Measurements from ENCODE around the gene ARID3A.

Gene ARID3A

DNA sequence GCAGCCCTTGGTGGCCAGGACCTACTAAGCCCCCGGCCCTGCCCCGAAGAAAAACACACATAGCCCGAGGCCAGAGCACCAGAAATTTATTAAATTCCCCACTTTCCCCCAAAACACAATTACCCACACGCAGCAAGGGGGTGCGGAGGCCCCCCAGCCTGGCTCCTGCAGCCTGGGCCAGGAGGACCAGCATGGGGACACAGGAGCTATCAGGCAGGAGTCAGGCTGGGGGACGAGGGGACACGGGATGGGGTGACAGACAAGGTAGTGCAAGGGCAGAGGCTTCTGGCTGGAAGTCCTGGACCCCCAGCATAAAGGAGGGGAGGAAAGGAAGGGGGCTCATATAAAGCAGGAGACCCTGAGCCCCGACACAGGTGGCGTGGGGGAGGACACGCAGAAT is 29.4 kb upstream of the ARID3A start:
- H3K4me3 ChIP-seq (replicated peaks; ENCODE audit: insufficient read depth, low read length), result no peak overlapping the region
- H3K27ac ChIP-seq (replicated peaks), result no peak overlapping the region
- no peaks in the 10 kb centered on the region for H3K27me3 ChIP-seq (ENCODE audit: insufficient read depth, poor library complexity, severe bottlenecking)
- TF ChIP-seq, protein P1, sequence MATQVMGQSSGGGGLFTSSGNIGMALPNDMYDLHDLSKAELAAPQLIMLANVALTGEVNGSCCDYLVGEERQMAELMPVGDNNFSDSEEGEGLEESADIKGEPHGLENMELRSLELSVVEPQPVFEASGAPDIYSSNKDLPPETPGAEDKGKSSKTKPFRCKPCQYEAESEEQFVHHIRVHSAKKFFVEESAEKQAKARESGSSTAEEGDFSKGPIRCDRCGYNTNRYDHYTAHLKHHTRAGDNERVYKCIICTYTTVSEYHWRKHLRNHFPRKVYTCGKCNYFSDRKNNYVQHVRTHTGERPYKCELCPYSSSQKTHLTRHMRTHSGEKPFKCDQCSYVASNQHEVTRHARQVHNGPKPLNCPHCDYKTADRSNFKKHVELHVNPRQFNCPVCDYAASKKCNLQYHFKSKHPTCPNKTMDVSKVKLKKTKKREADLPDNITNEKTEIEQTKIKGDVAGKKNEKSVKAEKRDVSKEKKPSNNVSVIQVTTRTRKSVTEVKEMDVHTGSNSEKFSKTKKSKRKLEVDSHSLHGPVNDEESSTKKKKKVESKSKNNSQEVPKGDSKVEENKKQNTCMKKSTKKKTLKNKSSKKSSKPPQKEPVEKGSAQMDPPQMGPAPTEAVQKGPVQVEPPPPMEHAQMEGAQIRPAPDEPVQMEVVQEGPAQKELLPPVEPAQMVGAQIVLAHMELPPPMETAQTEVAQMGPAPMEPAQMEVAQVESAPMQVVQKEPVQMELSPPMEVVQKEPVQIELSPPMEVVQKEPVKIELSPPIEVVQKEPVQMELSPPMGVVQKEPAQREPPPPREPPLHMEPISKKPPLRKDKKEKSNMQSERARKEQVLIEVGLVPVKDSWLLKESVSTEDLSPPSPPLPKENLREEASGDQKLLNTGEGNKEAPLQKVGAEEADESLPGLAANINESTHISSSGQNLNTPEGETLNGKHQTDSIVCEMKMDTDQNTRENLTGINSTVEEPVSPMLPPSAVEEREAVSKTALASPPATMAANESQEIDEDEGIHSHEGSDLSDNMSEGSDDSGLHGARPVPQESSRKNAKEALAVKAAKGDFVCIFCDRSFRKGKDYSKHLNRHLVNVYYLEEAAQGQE (IDR thresholded peaks at IDR 0.05; ENCODE audit: insufficient replicate concordance, low read depth), result no peak
- TF ChIP-seq GABPA (IDR thresholded peaks at IDR 0.05; ENCODE audit: low read depth) (no peak), POLR2AphosphoS5 (IDR thresholded peaks at IDR 0.05; ENCODE audit: low read depth) (no peak), SPI1 (IDR thresholded peaks at IDR 0.05; ENCODE audit: borderline replicate concordance, low read depth) (no peak)
- TF ChIP-seq, protein P2, sequence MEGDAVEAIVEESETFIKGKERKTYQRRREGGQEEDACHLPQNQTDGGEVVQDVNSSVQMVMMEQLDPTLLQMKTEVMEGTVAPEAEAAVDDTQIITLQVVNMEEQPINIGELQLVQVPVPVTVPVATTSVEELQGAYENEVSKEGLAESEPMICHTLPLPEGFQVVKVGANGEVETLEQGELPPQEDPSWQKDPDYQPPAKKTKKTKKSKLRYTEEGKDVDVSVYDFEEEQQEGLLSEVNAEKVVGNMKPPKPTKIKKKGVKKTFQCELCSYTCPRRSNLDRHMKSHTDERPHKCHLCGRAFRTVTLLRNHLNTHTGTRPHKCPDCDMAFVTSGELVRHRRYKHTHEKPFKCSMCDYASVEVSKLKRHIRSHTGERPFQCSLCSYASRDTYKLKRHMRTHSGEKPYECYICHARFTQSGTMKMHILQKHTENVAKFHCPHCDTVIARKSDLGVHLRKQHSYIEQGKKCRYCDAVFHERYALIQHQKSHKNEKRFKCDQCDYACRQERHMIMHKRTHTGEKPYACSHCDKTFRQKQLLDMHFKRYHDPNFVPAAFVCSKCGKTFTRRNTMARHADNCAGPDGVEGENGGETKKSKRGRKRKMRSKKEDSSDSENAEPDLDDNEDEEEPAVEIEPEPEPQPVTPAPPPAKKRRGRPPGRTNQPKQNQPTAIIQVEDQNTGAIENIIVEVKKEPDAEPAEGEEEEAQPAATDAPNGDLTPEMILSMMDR (IDR thresholded peaks at IDR 0.05; ENCODE audit: insufficient read depth, low read length), result no peak
- no peak for DNase-seq (ENCODE audit: low read depth in 1 of 2, low spot score in 1 of 2)

DNA sequence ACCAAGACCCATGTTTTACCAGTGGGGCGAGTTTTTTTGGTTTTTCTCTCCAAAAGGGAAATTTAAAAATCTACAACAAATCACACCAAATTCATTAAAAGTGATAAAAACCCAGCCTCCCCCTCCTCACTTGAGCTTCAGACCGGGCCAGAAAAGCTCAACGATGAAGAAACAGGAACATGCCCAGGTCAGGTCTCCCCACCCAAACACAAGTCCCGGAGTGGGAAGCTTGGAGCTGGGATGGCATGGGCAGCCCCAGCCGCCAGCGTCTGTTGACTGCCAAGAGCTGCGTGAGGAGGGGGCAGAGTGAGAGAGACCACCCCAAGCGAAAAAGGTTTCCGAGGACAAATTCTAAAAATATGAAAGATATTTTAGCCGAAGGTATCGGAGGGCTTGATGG is 28.8 kb upstream of the ARID3A start:
- no peak for DNase-seq (ENCODE audit: low read depth in 1 of 2, low spot score in 1 of 2)
- H3K27me3 ChIP-seq (ENCODE audit: insufficient read depth, poor library complexity, severe bottlenecking), result no peaks in the 10 kb centered on the region
- H3K27ac ChIP-seq (replicated peaks), result no peak overlapping the region
- H3K4me3 ChIP-seq (replicated peaks; ENCODE audit: insufficient read depth, low read length), result no peak overlapping the region
- TF ChIP-seq GABPA (IDR thresholded peaks at IDR 0.05; ENCODE audit: low read depth), result no peak
- TF ChIP-seq, protein P2 (IDR thresholded peaks at IDR 0.05; ENCODE audit: insufficient read depth, low read length), result no peak

DNA sequence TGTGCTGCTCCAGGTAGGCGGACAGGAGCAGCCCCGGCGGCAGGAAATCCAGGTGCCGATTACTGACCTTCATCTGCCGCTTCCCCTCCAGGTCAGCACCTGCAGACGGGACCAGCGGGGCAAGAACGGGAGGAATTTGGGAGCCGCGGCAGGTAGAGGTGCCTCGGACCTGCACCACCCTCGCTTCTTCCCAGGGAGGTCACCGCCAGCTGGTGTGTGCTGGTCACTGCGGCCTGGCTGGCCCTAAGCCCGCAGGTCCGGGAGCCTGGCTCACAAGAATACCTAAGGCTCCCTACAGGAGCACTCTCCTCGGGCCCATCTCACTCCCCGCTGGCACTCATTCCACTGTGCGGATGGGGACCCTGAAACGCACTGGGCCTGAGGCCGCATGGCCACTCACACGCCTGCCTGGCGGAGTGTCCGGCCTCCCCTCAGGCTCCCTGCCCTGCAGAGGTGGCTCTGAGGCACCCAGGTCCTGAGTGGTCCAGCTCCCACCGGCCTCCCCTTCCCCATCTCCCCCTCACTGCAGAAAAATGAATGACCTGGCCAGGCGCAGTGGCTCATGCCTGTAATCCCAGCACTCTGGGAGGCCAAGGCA is 28.3 kb upstream of the ARID3A start:
- Histone ChIP-seq H3K27me3 (ENCODE audit: insufficient read depth, poor library complexity, severe bottlenecking) (no peaks in the 10 kb centered on the region), H3K4me3 (replicated peaks; ENCODE audit: insufficient read depth, low read length) (no peak overlapping the region), H3K27ac (replicated peaks) (no peak overlapping the region)
- TF ChIP-seq GABPA (IDR thresholded peaks at IDR 0.05; ENCODE audit: low read depth) (no peak), SPI1 (IDR thresholded peaks at IDR 0.05; ENCODE audit: borderline replicate concordance, low read depth) (no peak), POLR2AphosphoS5 (IDR thresholded peaks at IDR 0.05; ENCODE audit: low read depth) (no peak)
- TF ChIP-seq, protein P2 (IDR thresholded peaks at IDR 0.05; ENCODE audit: insufficient read depth, low read length), result no peak
- TF ChIP-seq, protein P1 (IDR thresholded peaks at IDR 0.05; ENCODE audit: insufficient replicate concordance, low read depth), result no peak
- no peak for DNase-seq (ENCODE audit: low read depth in 1 of 2, low spot score in 1 of 2)

DNA sequence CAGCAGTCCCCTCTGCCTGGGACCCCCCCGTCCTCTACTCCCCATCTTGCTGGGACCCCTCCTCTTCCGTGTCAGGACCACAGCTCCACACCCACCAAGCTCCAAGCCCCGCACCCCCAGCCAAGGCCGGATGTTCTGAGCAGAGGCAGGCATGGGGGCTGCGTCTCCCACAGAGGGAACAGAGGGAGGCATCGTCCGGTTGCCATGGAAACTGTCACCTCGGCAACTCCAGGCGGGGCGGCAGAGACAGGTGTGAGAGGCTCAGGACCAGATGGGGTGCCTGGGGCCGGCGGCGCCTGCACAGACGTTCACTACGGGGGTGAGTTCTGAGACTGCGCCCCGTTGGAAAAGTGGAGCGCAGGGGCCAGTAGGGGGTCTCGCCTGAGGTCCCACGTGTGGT is 27.2 kb upstream of the ARID3A start:
- H3K27ac ChIP-seq (replicated peaks), result no peak overlapping the region
- no peaks in the 10 kb centered on the region for H3K27me3 ChIP-seq (ENCODE audit: insufficient read depth, poor library complexity, severe bottlenecking)
- TF ChIP-seq POLR2AphosphoS5 (IDR thresholded peaks at IDR 0.05; ENCODE audit: low read depth), result no peak
- no peak for TF ChIP-seq GABPA (IDR thresholded peaks at IDR 0.05; ENCODE audit: low read depth)
- no peak for TF ChIP-seq SPI1 (IDR thresholded peaks at IDR 0.05; ENCODE audit: borderline replicate concordance, low read depth)
- TF ChIP-seq, protein P1 (IDR thresholded peaks at IDR 0.05; ENCODE audit: insufficient replicate concordance, low read depth), result no peak
- TF ChIP-seq, protein P2 (IDR thresholded peaks at IDR 0.05; ENCODE audit: insufficient read depth, low read length), result no peak
- no peak for DNase-seq (ENCODE audit: low read depth in 1 of 2, low spot score in 1 of 2)
- H3K4me3 ChIP-seq (replicated peaks; ENCODE audit: insufficient read depth, low read length), result no peak overlapping the region

Measured in HL-60 (cell line).